ENCODE measurements around the gene NALF2.

The NALF2 gene

GRCh38 chrX:69503228-69503781 lies 821 bp upstream of the NALF2 start:
- TF ChIP-seq REST (IDR thresholded peaks at IDR 0.05; ENCODE audit: insufficient read depth in 1 of 2, low read depth in 2 of 2, low read length in 2 of 2) (no peak), POLR2AphosphoS5 (IDR thresholded peaks at IDR 0.05; ENCODE audit: low read depth, low read length) (no peak), SIN3A (IDR thresholded peaks at IDR 0.05; ENCODE audit: borderline replicate concordance, insufficient read depth, low read length) (no peak), FOXP2 (optimal IDR thresholded peaks at IDR 0.05; ENCODE audit: borderline replicate concordance, extremely low read depth, extremely low read length, insufficient read depth) (no peak), TAF1 (IDR thresholded peaks at IDR 0.05; ENCODE audit: borderline replicate concordance, insufficient read depth, low read length) (no peak)

- TF ChIP-seq TAF1 (IDR thresholded peaks at IDR 0.05; ENCODE audit: borderline replicate concordance, insufficient read depth, low read length), result no peak
- TF ChIP-seq FOXP2 (optimal IDR thresholded peaks at IDR 0.05; ENCODE audit: borderline replicate concordance, extremely low read depth, extremely low read length, insufficient read depth), result no peak
- no peak for TF ChIP-seq POLR2AphosphoS5 (IDR thresholded peaks at IDR 0.05; ENCODE audit: low read depth, low read length)
- TF ChIP-seq SIN3A (IDR thresholded peaks at IDR 0.05; ENCODE audit: borderline replicate concordance, insufficient read depth, low read length), result no peak
- no peak for TF ChIP-seq REST (IDR thresholded peaks at IDR 0.05; ENCODE audit: insufficient read depth in 1 of 2, low read depth in 2 of 2, low read length in 2 of 2)
Observed at GRCh38 chrX:69504626-69505612, 793 bp downstream of the NALF2 start.

GRCh38 chrX:69505772-69506616 lies 1.9 kb downstream of the NALF2 start:
- TF ChIP-seq TAF1 (IDR thresholded peaks at IDR 0.05; ENCODE audit: borderline replicate concordance, insufficient read depth, low read length), result no peak
- no peak for TF ChIP-seq POLR2AphosphoS5 (IDR thresholded peaks at IDR 0.05; ENCODE audit: low read depth, low read length)
- no peak for TF ChIP-seq FOXP2 (optimal IDR thresholded peaks at IDR 0.05; ENCODE audit: borderline replicate concordance, extremely low read depth, extremely low read length, insufficient read depth)

- no peak for TF ChIP-seq TAF1 (IDR thresholded peaks at IDR 0.05; ENCODE audit: borderline replicate concordance, insufficient read depth, low read length)
- no peak for TF ChIP-seq REST (IDR thresholded peaks at IDR 0.05; ENCODE audit: insufficient read depth in 1 of 2, low read depth in 2 of 2, low read length in 2 of 2)
- TF ChIP-seq POLR2AphosphoS5 (IDR thresholded peaks at IDR 0.05; ENCODE audit: low read depth, low read length), result no peak
- TF ChIP-seq FOXP2 (optimal IDR thresholded peaks at IDR 0.05; ENCODE audit: borderline replicate concordance, extremely low read depth, extremely low read length, insufficient read depth), result no peak
- no peak for TF ChIP-seq SIN3A (IDR thresholded peaks at IDR 0.05; ENCODE audit: borderline replicate concordance, insufficient read depth, low read length)
Observed at GRCh38 chrX:69506617-69507499, 2.7 kb downstream of the NALF2 start.
